ENCODE results near the gene FBXO31.
"Not testable (repeated sequence)": the region's sequence is repeated elsewhere in the genome, so short reads cannot be mapped to it uniquely, and the experiment has no call there.

Gene FBXO31

DNA sequence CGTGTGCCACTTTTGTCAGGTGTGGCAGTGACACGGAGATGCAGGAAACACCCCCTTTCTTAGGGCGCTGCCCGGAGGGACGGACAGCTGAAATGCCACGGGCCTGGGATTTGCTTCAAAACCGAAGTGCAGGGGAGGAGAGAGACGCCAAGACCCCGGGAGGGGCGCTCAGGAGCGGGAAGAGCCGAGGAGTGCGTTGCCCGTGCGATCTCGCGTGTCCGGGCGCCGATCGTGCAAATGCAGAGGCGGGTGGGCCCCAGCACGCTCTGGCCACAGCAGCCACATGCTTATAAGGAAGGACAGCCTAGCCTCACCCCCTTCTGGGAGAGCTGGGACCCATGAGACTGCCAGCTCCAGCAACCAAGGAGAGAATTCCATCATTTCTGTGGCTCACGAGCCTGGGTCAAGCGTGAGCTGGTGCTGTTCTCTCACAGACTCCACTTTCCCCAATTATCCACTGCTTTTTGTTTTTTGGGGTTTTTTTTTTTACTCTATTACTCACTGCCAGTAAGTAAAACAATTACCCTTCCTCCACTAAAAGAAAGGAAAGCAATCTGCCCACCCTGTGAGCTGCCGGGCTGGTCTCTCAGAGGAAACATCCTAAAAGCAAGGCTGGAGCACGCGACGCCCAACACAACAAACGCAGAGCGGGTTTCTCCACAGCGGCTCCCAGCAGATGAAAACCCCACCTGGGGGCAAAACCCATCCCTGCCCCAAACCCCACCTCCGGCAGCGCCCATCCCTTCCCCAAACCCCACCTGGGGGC, 39.2 kb downstream of the FBXO31 start:
- Histone ChIP-seq H3K27ac (ENCODE audit: low read length) (no peak overlapping the region), H3K4me3 (ENCODE audit: low read length) (no peak overlapping the region), H3K4me1 (ENCODE audit: insufficient read depth, low read length) (peaks cover 5% of the 10 kb centered on the region; the same call in 1 of the 2 replicates), H3K27me3 (ENCODE audit: insufficient read depth, low read length) (no peaks in the 10 kb centered on the region), H3K36me3 (ENCODE audit: insufficient read depth, low read depth, low read length) (peaks cover 24% of the 10 kb centered on the region), H3K9ac (ENCODE audit: low read depth, low read length) (no peak overlapping the region), H3K9me3 (ENCODE audit: insufficient read depth, low read depth, low read length) (no peaks in the 10 kb centered on the region)

DNA sequence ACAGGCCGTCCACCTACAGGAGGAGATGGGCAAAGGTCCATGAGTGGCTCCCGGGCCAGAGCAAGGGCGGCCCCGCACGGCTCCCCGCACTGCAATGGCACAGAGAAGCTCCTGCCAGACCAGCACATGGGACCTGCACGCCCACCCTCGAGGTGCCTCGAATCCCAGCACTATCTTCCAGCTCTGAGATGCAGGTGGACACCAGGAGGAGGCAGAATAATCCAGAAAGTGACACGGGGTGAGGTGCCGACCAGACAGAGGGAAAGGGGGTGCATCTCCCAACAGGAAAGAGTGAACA, 39.9 kb downstream of the FBXO31 start:
- no peak overlapping the region for H3K9ac ChIP-seq (ENCODE audit: low read depth, low read length)
- no peak overlapping the region for H3K27ac ChIP-seq (ENCODE audit: low read length)
- H3K36me3 ChIP-seq (ENCODE audit: insufficient read depth, low read depth, low read length) = peaks cover 24% of the 10 kb centered on the region
- H3K27me3 ChIP-seq (ENCODE audit: insufficient read depth, low read length) = no peaks in the 10 kb centered on the region
- H3K4me1 ChIP-seq (ENCODE audit: insufficient read depth, low read length) = peaks cover 5% of the 10 kb centered on the region; the same call in 1 of the 2 replicates
- H3K4me3 ChIP-seq (ENCODE audit: low read length) = no peak overlapping the region
- no peaks in the 10 kb centered on the region for H3K9me3 ChIP-seq (ENCODE audit: insufficient read depth, low read depth, low read length)

DNA sequence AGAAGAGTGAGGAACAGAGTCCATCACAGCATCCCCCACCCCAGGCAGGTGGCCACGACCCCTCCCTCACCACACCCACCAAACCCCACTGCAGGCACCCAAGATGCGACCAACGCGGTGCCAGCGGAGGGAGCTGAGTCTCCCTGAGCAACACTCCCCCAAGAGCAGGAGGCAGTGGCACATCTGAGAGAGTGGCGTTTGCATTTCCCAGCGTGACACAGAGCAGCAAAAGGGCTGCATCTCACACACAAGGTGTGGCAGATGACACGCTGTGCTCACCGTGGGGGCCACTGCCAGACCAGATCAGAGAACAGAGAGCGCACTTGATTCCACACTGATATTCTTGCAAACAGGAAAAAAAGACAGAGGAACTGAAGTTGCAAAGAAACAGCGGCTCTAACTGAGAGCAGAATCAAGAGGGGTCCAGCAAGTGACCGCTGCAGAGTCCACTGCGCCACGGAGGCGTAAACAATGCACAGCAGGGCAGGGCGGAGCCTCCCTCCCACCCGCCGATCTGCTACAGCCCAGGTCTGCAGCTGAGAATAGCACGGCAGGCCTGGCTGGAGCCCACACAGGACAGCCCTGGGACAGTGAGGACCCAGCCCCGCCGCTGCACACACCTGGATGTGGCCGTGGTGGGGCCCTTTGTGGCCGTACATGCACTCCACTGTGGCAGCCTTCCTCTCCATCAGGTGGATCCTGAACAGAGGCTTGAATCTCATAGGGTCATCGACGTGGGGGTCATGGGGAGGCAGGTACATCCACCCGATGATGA, 40.4 kb downstream of the FBXO31 start:
- no peak overlapping the region for H3K4me3 ChIP-seq (ENCODE audit: low read length)
- no peaks in the 10 kb centered on the region for H3K9me3 ChIP-seq (ENCODE audit: insufficient read depth, low read depth, low read length)
- H3K9ac ChIP-seq (ENCODE audit: low read depth, low read length) = no peak overlapping the region
- H3K36me3 ChIP-seq (ENCODE audit: insufficient read depth, low read depth, low read length) = peaks cover 24% of the 10 kb centered on the region
- peaks cover 5% of the 10 kb centered on the region; the same call in 1 of the 2 replicates for H3K4me1 ChIP-seq (ENCODE audit: insufficient read depth, low read length)
- H3K27me3 ChIP-seq (ENCODE audit: insufficient read depth, low read length) = no peaks in the 10 kb centered on the region
- H3K27ac ChIP-seq (ENCODE audit: low read length) = no peak overlapping the region

DNA sequence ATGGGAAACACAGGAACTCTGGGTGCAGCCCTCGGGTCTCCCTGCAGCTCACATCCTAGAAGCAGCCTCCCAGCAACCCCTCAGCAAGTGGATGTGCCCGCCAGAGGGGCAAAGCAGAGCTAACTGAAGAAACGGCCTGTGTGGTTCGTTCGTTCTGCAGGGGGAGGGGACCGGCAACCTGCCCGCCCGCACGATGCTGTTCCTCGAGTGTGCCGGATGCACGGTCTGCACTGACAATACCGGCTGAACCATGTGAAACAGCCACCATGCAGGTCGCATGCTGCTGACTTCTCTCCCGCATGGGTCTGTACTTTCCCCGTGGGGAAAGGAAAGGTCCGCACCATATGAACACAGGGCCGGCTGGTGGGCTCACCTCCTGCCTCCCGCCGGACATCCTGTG, 41.1 kb downstream of the FBXO31 start:
- H3K27me3 ChIP-seq (ENCODE audit: insufficient read depth, low read length) = no peaks in the 10 kb centered on the region
- H3K9me3 ChIP-seq (ENCODE audit: insufficient read depth, low read depth, low read length) = no peaks in the 10 kb centered on the region
- no peak overlapping the region for H3K9ac ChIP-seq (ENCODE audit: low read depth, low read length)
- H3K27ac ChIP-seq (ENCODE audit: low read length) = no peak overlapping the region
- H3K4me1 ChIP-seq (ENCODE audit: insufficient read depth, low read length) = peaks cover 5% of the 10 kb centered on the region; the same call in 1 of the 2 replicates
- peaks cover 24% of the 10 kb centered on the region for H3K36me3 ChIP-seq (ENCODE audit: insufficient read depth, low read depth, low read length)
- no peak overlapping the region for H3K4me3 ChIP-seq (ENCODE audit: low read length)

DNA sequence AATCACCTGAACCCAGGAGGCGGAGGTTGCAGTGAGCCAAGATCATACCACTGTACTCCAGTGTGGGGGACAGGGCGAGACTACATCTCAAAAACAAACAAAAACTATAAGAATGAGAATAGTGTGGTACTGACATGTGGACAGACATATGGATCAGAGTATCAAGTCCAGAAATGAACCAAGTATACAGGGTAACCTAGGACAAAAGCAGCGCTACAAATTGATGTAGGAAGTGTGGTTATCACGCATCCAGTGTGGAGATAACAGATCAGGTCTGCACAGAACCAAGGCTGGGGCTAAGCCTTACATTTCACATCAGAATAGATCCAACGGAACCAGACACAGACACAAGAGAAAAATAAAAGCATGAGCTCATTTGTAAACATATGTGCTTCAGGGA, 43.4 kb downstream of the FBXO31 start:
- Histone ChIP-seq H3K36me3 (ENCODE audit: insufficient read depth, low read depth, low read length) (peaks cover 15% of the 10 kb centered on the region), H3K9me3 (ENCODE audit: insufficient read depth, low read depth, low read length) (no peaks in the 10 kb centered on the region), H3K27ac (ENCODE audit: low read length) (no peak overlapping the region), H3K4me1 (ENCODE audit: insufficient read depth, low read length) (no peaks in the 10 kb centered on the region), H3K9ac (ENCODE audit: low read depth, low read length) (no peak overlapping the region), H3K4me3 (ENCODE audit: low read length) (no peak overlapping the region), H3K27me3 (ENCODE audit: insufficient read depth, low read length) (no peaks in the 10 kb centered on the region)

DNA sequence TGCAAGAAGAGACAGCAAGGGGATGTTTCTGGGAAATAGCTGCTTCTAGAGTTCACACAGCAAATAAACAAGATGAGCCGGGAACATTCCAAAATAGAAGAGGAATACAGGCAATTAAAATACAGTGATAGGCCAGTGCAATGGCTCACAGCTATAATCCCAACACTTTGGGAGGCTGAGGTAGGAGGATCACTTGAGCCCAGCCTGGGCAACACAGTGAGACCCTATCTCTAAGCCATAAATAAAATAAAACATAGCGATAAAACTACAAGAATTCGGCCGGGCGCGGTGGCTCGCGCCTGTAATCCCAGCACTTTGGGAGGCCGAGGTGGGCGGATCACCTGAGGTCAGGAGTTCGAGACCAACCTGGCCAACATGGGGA, 43.9 kb downstream of the FBXO31 start:
- not testable (repeated sequence) for H3K4me1 ChIP-seq (ENCODE audit: insufficient read depth, low read length); H3K27me3 ChIP-seq (ENCODE audit: insufficient read depth, low read length); H3K9ac ChIP-seq (ENCODE audit: low read depth, low read length); H3K4me3 ChIP-seq (ENCODE audit: low read length); H3K9me3 ChIP-seq (ENCODE audit: insufficient read depth, low read depth, low read length); H3K27ac ChIP-seq (ENCODE audit: low read length)
- peaks cover 15% of the 10 kb centered on the region for H3K36me3 ChIP-seq (ENCODE audit: insufficient read depth, low read depth, low read length)

DNA sequence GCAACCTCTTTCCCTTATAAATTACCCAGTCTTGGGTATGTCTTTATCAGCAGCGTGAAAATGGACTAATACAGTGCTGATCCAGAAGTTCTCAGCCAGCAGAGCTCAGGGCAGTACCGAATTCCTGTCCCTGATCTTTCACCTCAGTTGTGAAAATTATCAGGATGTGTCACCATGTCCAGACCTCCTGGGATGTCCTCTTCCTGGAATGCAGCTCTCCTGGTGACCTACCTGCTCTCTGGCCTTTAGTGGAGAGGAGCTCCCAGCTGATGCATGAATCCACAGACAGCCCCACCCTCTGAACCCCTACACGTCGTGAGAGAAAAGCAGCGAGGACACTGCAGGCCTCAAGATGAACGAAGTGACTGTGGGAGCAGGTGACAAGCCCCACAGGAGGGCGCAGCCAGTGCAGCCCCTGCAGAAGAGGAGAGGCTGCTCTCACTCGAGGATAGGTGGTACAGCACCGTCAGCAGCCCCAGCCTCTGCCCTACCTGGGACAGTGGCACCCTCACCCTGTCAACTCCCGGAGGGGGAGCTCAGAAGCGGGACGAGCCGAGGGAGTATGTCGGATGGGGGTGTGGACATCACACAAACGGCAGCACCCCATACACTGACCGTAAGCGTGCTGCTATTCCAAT, 44.4 kb downstream of the FBXO31 start:
- peaks cover 15% of the 10 kb centered on the region for H3K36me3 ChIP-seq (ENCODE audit: insufficient read depth, low read depth, low read length)
- H3K9ac ChIP-seq (ENCODE audit: low read depth, low read length) = no peak overlapping the region
- H3K4me1 ChIP-seq (ENCODE audit: insufficient read depth, low read length) = no peaks in the 10 kb centered on the region
- no peak overlapping the region for H3K27ac ChIP-seq (ENCODE audit: low read length)
- H3K4me3 ChIP-seq (ENCODE audit: low read length) = no peak overlapping the region
- H3K27me3 ChIP-seq (ENCODE audit: insufficient read depth, low read length) = no peaks in the 10 kb centered on the region
- no peaks in the 10 kb centered on the region for H3K9me3 ChIP-seq (ENCODE audit: insufficient read depth, low read depth, low read length)

DNA sequence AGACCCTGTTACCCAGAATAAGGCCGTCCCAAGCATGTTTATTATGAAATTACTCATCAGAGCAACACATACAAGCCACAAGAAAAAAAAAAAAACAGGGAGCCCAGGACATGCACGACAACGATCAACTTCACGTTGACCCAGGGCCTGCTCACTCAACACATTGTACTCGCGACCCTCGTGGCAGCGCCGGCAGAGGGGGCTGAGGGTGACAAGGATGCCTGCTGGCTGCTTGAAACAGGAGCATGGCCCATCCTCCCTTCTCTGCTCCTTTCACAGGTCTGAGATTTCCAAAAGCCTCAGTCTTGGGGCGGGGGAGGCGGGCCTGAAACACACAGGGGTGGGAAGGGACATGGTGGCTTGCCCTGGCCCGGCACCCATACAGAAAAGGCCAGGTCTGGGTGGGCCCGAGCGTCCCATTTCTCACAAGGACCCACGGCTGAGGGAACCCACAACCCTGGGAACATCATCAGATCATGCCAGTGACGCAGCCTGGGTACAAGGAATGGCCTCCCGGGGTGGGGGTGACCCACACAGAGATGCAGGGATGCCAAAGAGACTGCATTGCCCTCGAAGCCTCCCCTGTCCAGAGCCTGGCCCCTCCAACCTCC, 45.3 kb downstream of the FBXO31 start:
- Histone ChIP-seq H3K9me3 (ENCODE audit: insufficient read depth, low read depth, low read length) (no peaks in the 10 kb centered on the region), H3K9ac (ENCODE audit: low read depth, low read length) (no peak overlapping the region), H3K4me1 (ENCODE audit: insufficient read depth, low read length) (no peaks in the 10 kb centered on the region), H3K27ac (ENCODE audit: low read length) (no peak overlapping the region), H3K36me3 (ENCODE audit: insufficient read depth, low read depth, low read length) (peaks cover 24% of the 10 kb centered on the region), H3K4me3 (ENCODE audit: low read length) (no peak overlapping the region), H3K27me3 (ENCODE audit: insufficient read depth, low read length) (no peaks in the 10 kb centered on the region)

DNA sequence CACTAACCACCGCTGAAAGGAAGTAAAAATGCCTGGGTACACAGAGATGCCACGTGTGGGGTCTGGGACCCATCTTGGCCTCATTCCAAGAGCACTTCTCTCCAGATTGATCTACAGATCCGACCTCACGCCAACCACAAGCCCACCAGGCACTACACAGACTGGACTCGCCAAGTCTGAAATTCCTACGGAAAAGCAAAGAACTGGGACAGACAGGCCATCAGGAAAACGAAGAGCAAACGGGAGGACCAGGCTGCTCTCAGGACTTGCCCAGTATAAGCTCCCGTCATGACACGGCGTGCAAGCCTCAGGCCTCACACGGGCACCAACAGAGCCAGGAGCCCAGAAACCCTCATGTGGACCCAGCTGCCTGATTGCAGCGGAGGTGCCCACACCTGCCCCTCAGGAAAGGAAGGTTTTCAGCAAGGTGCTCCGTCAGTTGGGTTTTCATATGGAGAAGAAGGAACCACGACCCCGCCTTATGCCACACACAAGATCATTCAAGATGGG, 46.3 kb downstream of the FBXO31 start:
- H3K36me3 ChIP-seq (ENCODE audit: insufficient read depth, low read depth, low read length) = peaks cover 17% of the 10 kb centered on the region
- H3K4me1 ChIP-seq (ENCODE audit: insufficient read depth, low read length) = no peaks in the 10 kb centered on the region
- H3K4me3 ChIP-seq (ENCODE audit: low read length) = no peak overlapping the region
- H3K9me3 ChIP-seq (ENCODE audit: insufficient read depth, low read depth, low read length) = no peaks in the 10 kb centered on the region
- H3K27ac ChIP-seq (ENCODE audit: low read length) = no peak overlapping the region
- H3K9ac ChIP-seq (ENCODE audit: low read depth, low read length) = no peak overlapping the region
- H3K27me3 ChIP-seq (ENCODE audit: insufficient read depth, low read length) = no peaks in the 10 kb centered on the region

DNA sequence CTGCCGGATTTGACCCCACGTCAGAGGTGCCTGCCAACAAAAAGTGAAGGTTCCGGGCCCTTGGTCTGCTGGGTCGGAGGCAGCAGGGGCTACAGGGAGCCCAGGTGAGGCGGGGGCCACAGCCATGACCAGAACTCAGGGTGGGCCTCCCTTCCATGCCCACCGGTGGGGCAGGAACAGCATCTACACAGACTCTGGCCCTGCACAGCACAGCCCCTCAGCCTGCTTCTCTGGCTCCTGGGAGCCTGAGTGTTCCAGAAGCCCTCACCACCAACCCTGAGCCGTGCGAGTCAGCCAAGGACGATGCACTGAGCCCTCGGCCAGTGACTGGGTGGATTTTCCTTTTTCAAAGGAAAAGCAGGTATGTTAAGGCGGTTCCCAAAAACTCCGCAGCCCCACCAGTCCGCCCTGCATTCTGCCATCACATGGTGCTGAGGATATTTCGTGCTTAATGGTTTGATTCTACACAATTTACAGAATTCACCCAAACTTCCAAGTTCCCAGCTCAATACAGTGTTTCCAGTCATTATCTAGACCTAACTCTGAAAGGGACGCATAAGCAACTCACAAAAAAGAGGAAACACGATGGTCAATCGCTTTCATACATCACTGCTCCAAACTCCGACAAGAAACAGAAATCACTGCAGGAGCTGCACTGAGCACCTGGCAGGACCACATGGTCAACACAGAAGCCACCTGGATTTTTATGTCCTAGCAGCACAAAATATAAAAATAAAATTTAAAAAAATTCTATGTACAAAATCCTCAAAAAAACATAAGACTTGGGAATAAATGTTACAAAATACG, 46.9 kb downstream of the FBXO31 start:
- Histone ChIP-seq H3K27me3 (ENCODE audit: insufficient read depth, low read length) (no peaks in the 10 kb centered on the region), H3K36me3 (ENCODE audit: insufficient read depth, low read depth, low read length) (peaks cover 10% of the 10 kb centered on the region; the same call in 1 of the 2 replicates), H3K9ac (ENCODE audit: low read depth, low read length) (no peak overlapping the region), H3K9me3 (ENCODE audit: insufficient read depth, low read depth, low read length) (no peaks in the 10 kb centered on the region), H3K4me3 (ENCODE audit: low read length) (no peak overlapping the region), H3K27ac (ENCODE audit: low read length) (no peak overlapping the region), H3K4me1 (ENCODE audit: insufficient read depth, low read length) (no peaks in the 10 kb centered on the region)

Data from iPS-20b (cell line).